Mesothelial cell of epicardium (in vitro differentiated cells): ENCODE data around the gene IGSF3. TPM values are rescaled to one million over a fixed set of nuclear protein-coding genes. Genes with fewer than 3 reads are reported as not detected.

Experiments
- DNase-seq, 2 experiments: peaks; one replicate each; pipeline ENCODE4 v3.0.0; 2021; ENCODE audit warnings: low spot score in 2 of 2; ENCODE audit not compliant: unreplicated experiment in 2 of 2
- H3K27ac Mint-ChIP-seq: 2 replicates; pipeline ENCODE4 v1.8.0; 2021; ENCODE audit warnings: mixed read lengths
- H3K27me3 Mint-ChIP-seq: 2 replicates; pipeline ENCODE4 v1.8.0; 2021; ENCODE audit warnings: low read depth, mixed read lengths
- H3K36me3 Mint-ChIP-seq: 2 replicates; pipeline ENCODE4 v1.8.0; 2021; ENCODE audit warnings: mixed read lengths
- H3K4me1 Mint-ChIP-seq: 2 replicates; pipeline ENCODE4 v1.8.0; 2021; ENCODE audit warnings: mixed read lengths
- H3K4me3 Mint-ChIP-seq: 2 replicates; pipeline ENCODE4 v1.8.0; 2021; ENCODE audit warnings: mild to moderate bottlenecking, moderate library complexity, mixed read lengths
- H3K9me3 Mint-ChIP-seq: 2 replicates; pipeline ENCODE4 v1.8.0; 2021; ENCODE audit warnings: mixed read lengths
- total RNA-seq: library from RNA; stranded (reverse); gene quantifications from 3 replicates; pipeline ENCODE4 v1.2.1, GENCODE V29; 2021
- TF ChIP-seq, protein P1 (sequence below): fragments of 200-600 bp; sonication (generic); IDR thresholded peaks from one replicate; pipeline ENCODE4 v1.5.0; 2021; ENCODE audit warnings: antibody characterized with exemption; ENCODE audit not compliant: unreplicated experiment

Gene IGSF3
- total RNA-seq, 1 donor from 2014 or later = 59.2 TPM

DNA sequence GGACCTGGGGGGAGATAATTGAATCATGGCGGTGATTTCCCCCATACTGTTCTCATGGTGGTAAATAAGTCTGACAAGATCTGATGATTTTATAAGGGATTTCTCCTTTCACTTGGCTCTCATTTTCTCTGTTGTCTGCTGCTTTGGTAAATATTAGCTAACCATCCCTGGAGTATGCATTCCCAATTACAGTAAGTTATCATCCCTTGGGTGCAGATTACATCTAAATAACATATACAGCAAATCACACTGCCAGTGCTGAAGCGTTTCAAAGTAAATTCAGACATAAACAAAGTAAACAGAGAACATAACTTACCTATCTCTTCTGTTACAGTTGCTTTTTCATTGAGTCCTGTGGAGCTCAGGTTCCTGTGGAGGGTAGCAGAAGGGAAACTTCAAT is 38.6 kb upstream of the IGSF3 start:
- Mint-ChIP-seq H3K9me3 (peaks cover 7% of the 10 kb centered on the region), H3K27me3 (no peaks in the 10 kb centered on the region), H3K4me1 (peaks cover 24% of the 10 kb centered on the region), H3K36me3 (no peaks in the 10 kb centered on the region), H3K4me3 (no peak overlapping the region), H3K27ac (no peak overlapping the region)
- TF ChIP-seq, protein P1, sequence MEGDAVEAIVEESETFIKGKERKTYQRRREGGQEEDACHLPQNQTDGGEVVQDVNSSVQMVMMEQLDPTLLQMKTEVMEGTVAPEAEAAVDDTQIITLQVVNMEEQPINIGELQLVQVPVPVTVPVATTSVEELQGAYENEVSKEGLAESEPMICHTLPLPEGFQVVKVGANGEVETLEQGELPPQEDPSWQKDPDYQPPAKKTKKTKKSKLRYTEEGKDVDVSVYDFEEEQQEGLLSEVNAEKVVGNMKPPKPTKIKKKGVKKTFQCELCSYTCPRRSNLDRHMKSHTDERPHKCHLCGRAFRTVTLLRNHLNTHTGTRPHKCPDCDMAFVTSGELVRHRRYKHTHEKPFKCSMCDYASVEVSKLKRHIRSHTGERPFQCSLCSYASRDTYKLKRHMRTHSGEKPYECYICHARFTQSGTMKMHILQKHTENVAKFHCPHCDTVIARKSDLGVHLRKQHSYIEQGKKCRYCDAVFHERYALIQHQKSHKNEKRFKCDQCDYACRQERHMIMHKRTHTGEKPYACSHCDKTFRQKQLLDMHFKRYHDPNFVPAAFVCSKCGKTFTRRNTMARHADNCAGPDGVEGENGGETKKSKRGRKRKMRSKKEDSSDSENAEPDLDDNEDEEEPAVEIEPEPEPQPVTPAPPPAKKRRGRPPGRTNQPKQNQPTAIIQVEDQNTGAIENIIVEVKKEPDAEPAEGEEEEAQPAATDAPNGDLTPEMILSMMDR = no peak
- DNase-seq = no peak

DNA sequence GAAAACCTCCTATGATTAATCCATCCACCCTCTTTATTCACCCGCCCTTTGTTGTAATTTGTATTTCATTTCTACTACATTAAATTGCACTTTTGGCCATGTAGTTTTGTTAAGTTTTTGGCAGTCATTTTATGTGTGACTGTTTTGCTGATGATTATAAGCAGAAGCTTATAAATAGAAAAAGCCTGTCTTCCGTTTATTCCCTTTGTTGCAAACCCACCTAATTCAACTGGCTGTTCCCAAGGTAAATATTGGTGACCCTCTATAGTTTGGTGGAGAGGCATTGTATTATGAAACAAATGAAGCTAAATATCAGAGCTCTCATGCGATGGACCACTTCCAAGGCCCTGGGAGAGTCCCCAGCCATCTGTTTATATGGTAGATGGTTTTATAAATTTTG is 36.7 kb upstream of the IGSF3 start:
- no peak overlapping the region for H3K4me3 Mint-ChIP-seq
- DNase-seq = no peak
- TF ChIP-seq, protein P1 = no peak
- H3K4me1 Mint-ChIP-seq = peaks cover 13% of the 10 kb centered on the region
- no peaks in the 10 kb centered on the region for H3K27me3 Mint-ChIP-seq
- H3K9me3 Mint-ChIP-seq = peaks cover 7% of the 10 kb centered on the region
- no peaks in the 10 kb centered on the region for H3K36me3 Mint-ChIP-seq
- no peak overlapping the region for H3K27ac Mint-ChIP-seq

DNA sequence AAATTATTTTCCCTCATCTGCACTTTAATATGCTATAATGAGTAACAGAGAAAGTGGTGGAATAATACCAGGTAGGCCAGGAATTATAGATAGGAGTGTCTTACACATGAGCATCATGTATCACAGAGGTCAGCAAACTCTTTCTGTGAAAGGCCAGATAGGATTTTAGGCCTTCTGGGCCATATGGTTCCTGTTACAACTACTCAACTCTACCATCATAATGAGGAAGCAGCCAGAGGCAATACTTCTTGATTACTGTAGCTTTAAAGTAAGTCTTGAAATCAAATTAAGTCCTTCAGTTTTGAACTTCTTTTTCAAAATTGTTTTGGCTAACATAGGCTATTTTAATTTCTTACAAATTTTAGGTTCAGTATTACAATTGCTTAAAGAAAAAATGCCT is 32.1 kb upstream of the IGSF3 start:
- H3K36me3 Mint-ChIP-seq = no peaks in the 10 kb centered on the region
- H3K27ac Mint-ChIP-seq = no peak overlapping the region
- peaks cover 15% of the 10 kb centered on the region for H3K4me1 Mint-ChIP-seq
- H3K4me3 Mint-ChIP-seq = no peak overlapping the region
- TF ChIP-seq, protein P1 = no peak
- no peaks in the 10 kb centered on the region for H3K27me3 Mint-ChIP-seq
- peaks cover 7% of the 10 kb centered on the region for H3K9me3 Mint-ChIP-seq
- no peak for DNase-seq

DNA sequence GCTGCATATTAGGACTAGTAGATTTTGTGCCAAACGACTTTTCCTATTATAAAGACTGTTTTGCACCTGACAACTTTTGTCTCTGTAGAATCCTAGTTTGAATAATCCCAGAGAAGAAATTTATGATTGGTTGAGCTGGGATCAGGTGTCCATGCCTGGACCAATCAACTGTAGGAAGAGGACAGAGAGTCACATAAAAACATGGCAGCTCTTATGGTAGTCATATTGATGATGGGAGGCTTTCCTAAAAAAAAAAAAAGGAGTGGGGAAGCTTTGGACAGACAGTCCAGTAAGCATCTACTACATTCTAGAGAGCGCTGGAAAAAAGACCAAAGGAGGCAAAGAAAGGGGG is 30.7 kb upstream of the IGSF3 start:
- peaks cover 15% of the 10 kb centered on the region for H3K4me1 Mint-ChIP-seq
- H3K27me3 Mint-ChIP-seq = no peaks in the 10 kb centered on the region
- H3K9me3 Mint-ChIP-seq = peaks cover 7% of the 10 kb centered on the region
- no peaks in the 10 kb centered on the region for H3K36me3 Mint-ChIP-seq
- no peak overlapping the region for H3K27ac Mint-ChIP-seq
- TF ChIP-seq, protein P1 = no peak
- no peak for DNase-seq
- no peak overlapping the region for H3K4me3 Mint-ChIP-seq

DNA sequence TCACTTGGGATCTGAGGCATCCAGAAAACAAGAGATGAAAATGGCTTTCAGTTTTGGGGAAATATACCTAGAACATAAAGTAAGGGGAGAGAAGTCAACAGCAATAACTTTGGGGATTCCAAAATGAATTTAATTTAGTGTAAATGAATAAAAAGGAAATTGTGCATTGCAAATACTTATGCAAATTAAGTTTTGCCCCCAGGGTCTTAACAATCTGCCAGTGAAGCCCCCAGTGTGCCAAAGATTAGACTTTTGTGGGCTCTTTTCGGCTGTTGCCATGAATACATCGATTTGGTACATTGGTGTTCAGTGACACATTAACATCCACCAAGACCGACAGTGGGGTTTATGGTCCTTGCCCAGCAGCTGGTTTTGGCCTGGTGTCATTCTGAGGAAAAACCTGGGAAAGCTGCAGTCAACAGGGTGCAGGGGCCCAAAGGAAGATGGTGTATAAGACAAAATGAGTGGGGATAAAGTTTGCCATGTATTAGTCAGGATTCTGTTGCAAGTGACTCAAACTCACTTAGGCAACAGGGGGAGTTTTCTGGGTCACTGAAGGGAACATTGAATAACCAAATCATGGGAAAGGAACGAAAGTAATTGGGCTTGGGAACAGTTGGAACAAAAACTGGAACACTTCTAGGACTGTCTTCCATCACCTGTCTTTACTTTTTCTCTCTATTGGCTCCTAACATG is 30.2 kb upstream of the IGSF3 start:
- no peak for DNase-seq
- Mint-ChIP-seq H3K4me3 (no peak overlapping the region), H3K9me3 (peaks cover 3% of the 10 kb centered on the region), H3K27ac (no peak overlapping the region), H3K27me3 (no peaks in the 10 kb centered on the region), H3K36me3 (no peaks in the 10 kb centered on the region), H3K4me1 (peaks cover 15% of the 10 kb centered on the region)
- TF ChIP-seq, protein P1 = no peak

DNA sequence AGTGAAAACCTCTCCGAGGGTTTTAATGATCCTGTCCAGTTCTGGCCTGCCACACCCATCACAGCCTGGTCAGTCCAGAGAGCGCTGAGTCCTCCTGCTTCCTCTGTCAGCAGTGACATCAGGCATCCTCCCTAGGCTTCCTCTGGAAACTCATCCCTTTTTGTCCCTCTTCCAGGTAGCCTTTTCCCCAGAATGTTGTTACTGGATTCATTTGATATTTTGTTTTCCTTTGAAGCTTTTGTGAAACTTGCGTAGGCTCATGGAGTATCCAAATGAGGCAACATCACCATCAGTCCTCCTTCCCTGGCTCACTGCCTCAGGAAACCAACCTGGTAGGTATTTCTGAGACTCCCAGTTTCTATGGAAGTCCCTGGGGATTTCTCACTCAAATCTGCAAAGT is 27.0 kb upstream of the IGSF3 start:
- TF ChIP-seq, protein P1 = no peak
- H3K27ac Mint-ChIP-seq = no peak overlapping the region
- no peaks in the 10 kb centered on the region for H3K27me3 Mint-ChIP-seq

More for the DNA sequence above, 27.0 kb upstream of the IGSF3 start:
- no peaks in the 10 kb centered on the region for H3K9me3 Mint-ChIP-seq
- no peaks in the 10 kb centered on the region for H3K36me3 Mint-ChIP-seq
- no peak for DNase-seq
- peaks cover 30% of the 10 kb centered on the region for H3K4me1 Mint-ChIP-seq
- H3K4me3 Mint-ChIP-seq = no peak overlapping the region
